HCT116 (cell line): ENCODE measurements around the gene NPTX1. TPM values are rescaled to one million over a fixed set of nuclear protein-coding genes. Genes with fewer than 3 reads are reported as not detected.

Experiments used
- ATAC-seq: fragments of 200-7000 bp; cut with Tn5 transposase; 2 replicates; pipeline ENCODE4 v1.9.1; 2020; ENCODE audit warnings: mild to moderate bottlenecking, moderate library complexity
- BruUV-seq: library from RNA; stranded (reverse); fragments of 400-500 nt; replicated peaks from 2 replicates; lab custom pipeline; 2021; lab: Mats Ljungman, UMichigan
- CTCF ChIA-PET: fragments of 300-600 bp; sonication (Branson Sonifier 250); formaldehyde crosslinking; loops from one replicate; lab custom pipeline; 2021; ENCODE audit warnings: antibody characterized with exemption; lab: Charles Lee
- POLR2A ChIA-PET: fragments of 300-600, 350-600 bp; sonication (Branson Sonifier 250); formaldehyde crosslinking; loops from one replicate; lab custom pipeline; 2021; ENCODE audit warnings: antibody characterized with exemption; lab: Charles Lee
- RAD21 ChIA-PET, 2 experiments: fragments of 300-600 bp; sonication (Branson Sonifier 250); formaldehyde crosslinking; loops; one replicate each; lab custom pipeline; 2023; ENCODE audit warnings: low total read pairs in 2 of 2; ENCODE audit not compliant: uncharacterized antibody in 2 of 2, unreplicated experiment in 2 of 2, low non-redundant PET in 1 of 2; lab: Charles Lee
- DNase-seq: peaks from one replicate; pipeline ENCODE4 v3.0.0-alpha.2; 2010; ENCODE audit warnings: low read depth, low spot score
- H2AFZ ChIP-seq: fragments of 200-600 bp; shearing (Covaris generic), sonication (generic); 2 replicates; pipeline ENCODE4 v1.6.1; 2017; ENCODE audit warnings: low read depth, mixed run types, mixed read lengths, antibody characterized with exemption, low read length; ENCODE audit not compliant: poor library complexity, severe bottlenecking
- H3K27ac ChIP-seq: 2 replicates; pipeline ENCODE4 v1.5.1; 2012; ENCODE audit warnings: low read depth, low read length
- H3K27me3 ChIP-seq: fragments of 200-600 bp; sonication (generic); 2 replicates; pipeline ENCODE4 v1.6.1; 2016; ENCODE audit warnings: mixed run types, low read length, mixed read lengths; ENCODE audit not compliant: insufficient read depth
- H3K36me3 ChIP-seq, 2 experiments: fragments of 200-500 bp in 1 of 2; fragments of 200-600 bp in 1 of 2; sonication (Bioruptor generic) in 1 of 2; sonication (generic) in 1 of 2; 2 replicates each; pipeline versions ENCODE4 v1.5.1 to v1.6.1; 2014 to 2016; ENCODE audit warnings: low read length in 2 of 2, inconsistent platforms in 1 of 2, mixed read lengths in 1 of 2, mixed run types in 1 of 2; ENCODE audit not compliant: insufficient read depth in 2 of 2, control insufficient read depth in 1 of 2
- H3K4me1 ChIP-seq, 2 experiments: fragments of 200-600 bp in 1 of 2; sonication (generic) in 1 of 2; 2 replicates each; pipeline versions ENCODE4 v1.5.1 to v1.6.1; 2012 to 2017; ENCODE audit warnings: low read length in 2 of 2, inconsistent platforms in 1 of 2, mild to moderate bottlenecking in 1 of 2, mixed read lengths in 1 of 2, mixed run types in 1 of 2, moderate library complexity in 1 of 2; ENCODE audit not compliant: insufficient read depth in 2 of 2, control insufficient read depth in 1 of 2
- H3K4me2 ChIP-seq: fragments of 200-600 bp; sonication (generic); 2 replicates; pipeline ENCODE4 v1.6.1; 2017; ENCODE audit warnings: mixed run types, low read length, mixed read lengths
- H3K4me3 ChIP-seq, 2 experiments: fragments of 200-600 bp in 1 of 2; sonication (generic) in 1 of 2; replicated peaks in 1 of 2; 2 replicates each; pipeline ENCODE4 v1.5.1; 2011 to 2016; ENCODE audit warnings: low read length in 2 of 2, control low read depth in 1 of 2, low read depth in 1 of 2, mild to moderate bottlenecking in 1 of 2, mixed read lengths in 1 of 2, mixed run types in 1 of 2
- H3K79me2 ChIP-seq: fragments of 200-600 bp; sonication (generic); 2 replicates; pipeline ENCODE4 v1.6.1; 2017; ENCODE audit warnings: mild to moderate bottlenecking, mixed run types, low read length, moderate library complexity, mixed read lengths; ENCODE audit not compliant: insufficient read depth
- H3K9ac ChIP-seq: fragments of 200-600 bp; sonication (generic); 2 replicates; pipeline ENCODE4 v1.6.1; 2016; ENCODE audit warnings: low read length, mixed read lengths
- H3K9me2 ChIP-seq: fragments of 200-600 bp; sonication (generic), shearing (Covaris generic); 2 replicates; pipeline ENCODE4 v1.6.1; 2017; ENCODE audit warnings: mixed run types, mild to moderate bottlenecking, moderate library complexity; ENCODE audit not compliant: insufficient read depth
- H3K9me3 ChIP-seq, 2 experiments: fragments of 200-500 bp in 1 of 2; fragments of 200-600 bp in 1 of 2; sonication (Bioruptor generic) in 1 of 2; sonication (generic) in 1 of 2; 2 replicates each; pipeline ENCODE4 v1.6.1; 2014 to 2017; ENCODE audit warnings: low read length in 2 of 2, mixed read lengths in 2 of 2, inconsistent platforms in 1 of 2, low read depth in 1 of 2, mild to moderate bottlenecking in 1 of 2, mixed run types in 1 of 2, moderate library complexity in 1 of 2; ENCODE audit not compliant: control insufficient read depth in 1 of 2, insufficient read depth in 1 of 2
- H4K20me1 ChIP-seq: fragments of 200-600 bp; sonication (generic), shearing (Covaris generic); 2 replicates; pipeline ENCODE4 v1.6.1; 2017; ENCODE audit warnings: mixed run types, mild to moderate bottlenecking, moderate library complexity; ENCODE audit not compliant: insufficient read depth
- EZH2phosphoT487 ChIP-seq: fragments of 200-600 bp; IDR thresholded peaks from 2 replicates; pipeline ENCODE4 v1.6.1; 2018; ENCODE audit warnings: antibody characterized with exemption, borderline replicate concordance
- FOSL1 ChIP-seq: IDR thresholded peaks from 2 replicates; pipeline ENCODE4 v1.6.1; 2012; ENCODE audit warnings: low read depth
- RAD21 ChIP-seq: IDR thresholded peaks from 2 replicates; pipeline ENCODE4 v1.6.1; 2012; ENCODE audit warnings: low read depth, mild to moderate bottlenecking
- REST ChIP-seq: IDR thresholded peaks from 2 replicates; pipeline ENCODE4 v1.6.1; 2012; ENCODE audit warnings: low read depth
- SIN3A ChIP-seq: IDR thresholded peaks from 2 replicates; pipeline ENCODE4 v1.6.1; 2012; ENCODE audit warnings: low read depth
- YY1 ChIP-seq: IDR thresholded peaks from 2 replicates; pipeline ENCODE4 v1.6.1; 2011; ENCODE audit warnings: low read length, low read depth, moderate library complexity, mild to moderate bottlenecking; ENCODE audit not compliant: insufficient replicate concordance; ENCODE audit errors: extremely low read depth
- ZFX ChIP-seq: fragments of 450-650 bp; IDR thresholded peaks from 2 replicates; pipeline ENCODE4 v1.6.1; 2017
- intact Hi-C: fragments of 100-400 bp; cut with micrococcal nuclease; formaldehyde crosslinking; loops from 2 replicates; pipeline ENCODE4 v1.10.0; 2022
- total RNA-seq: library from RNA; stranded (reverse); gene quantifications from one replicate; pipeline ENCODE4 v1.2.1, GENCODE V29; 2021; ENCODE audit not compliant: unreplicated experiment

Gene NPTX1
- total RNA-seq, 1 experiment from 2014 or later = 0.15 TPM

GRCh38 chr17:80437532-80437931 is 38.9 kb downstream of the NPTX1 start:
- H3K9ac ChIP-seq = no peak overlapping the region
- H3K79me2 ChIP-seq = no peaks in the 10 kb centered on the region
- no peaks in the 10 kb centered on the region for H3K9me2 ChIP-seq
- H2AFZ ChIP-seq = no peak overlapping the region
- ChIA-PET RAD21 (interaction anchor here in 1 of 2 experiments (0.6 kb wide), 1 partner anchor 10 kb away, joined by 3 read pairs; no protein-coding TSS in a partner anchor), POLR2A (no interaction called here), CTCF (interaction anchor here (1.3 kb wide), 1 partner anchor 10 kb away, joined by 3 read pairs; no protein-coding TSS in a partner anchor)
- H3K4me2 ChIP-seq = no peak overlapping the region
- no peaks in the 10 kb centered on the region for H3K9me3 ChIP-seq
- no TSS peak for BruUV-seq
- H3K4me3 ChIP-seq = no peak overlapping the region
- TF ChIP-seq REST (no peak), YY1 (no peak), SIN3A (no peak), ZFX (no peak), FOSL1 (no peak), RAD21 (no peak), EZH2phosphoT487 (no peak)
- ATAC-seq (no peak), DNase-seq (no peak)
- peaks cover 6% of the 10 kb centered on the region; the same call in 1 of the 2 replicates for H3K27me3 ChIP-seq
- intact Hi-C loops = no loop called here
- H4K20me1 ChIP-seq = no peaks in the 10 kb centered on the region
- no peaks in the 10 kb centered on the region for H3K4me1 ChIP-seq
- no peak overlapping the region for H3K27ac ChIP-seq
- no peaks in the 10 kb centered on the region for H3K36me3 ChIP-seq
